NCI-H774 (cell line): Measurements from ENCODE around the gene TLE1.
"Not testable (repeated sequence)": the region's sequence is repeated elsewhere in the genome, so short reads cannot be mapped to it uniquely, and the experiment has no call there.

Source experiments
- DNase-seq: peaks from one replicate; lab custom pipeline; 2025; lab: John Stamatoyannopoulos, UW

Gene TLE1

DNA sequence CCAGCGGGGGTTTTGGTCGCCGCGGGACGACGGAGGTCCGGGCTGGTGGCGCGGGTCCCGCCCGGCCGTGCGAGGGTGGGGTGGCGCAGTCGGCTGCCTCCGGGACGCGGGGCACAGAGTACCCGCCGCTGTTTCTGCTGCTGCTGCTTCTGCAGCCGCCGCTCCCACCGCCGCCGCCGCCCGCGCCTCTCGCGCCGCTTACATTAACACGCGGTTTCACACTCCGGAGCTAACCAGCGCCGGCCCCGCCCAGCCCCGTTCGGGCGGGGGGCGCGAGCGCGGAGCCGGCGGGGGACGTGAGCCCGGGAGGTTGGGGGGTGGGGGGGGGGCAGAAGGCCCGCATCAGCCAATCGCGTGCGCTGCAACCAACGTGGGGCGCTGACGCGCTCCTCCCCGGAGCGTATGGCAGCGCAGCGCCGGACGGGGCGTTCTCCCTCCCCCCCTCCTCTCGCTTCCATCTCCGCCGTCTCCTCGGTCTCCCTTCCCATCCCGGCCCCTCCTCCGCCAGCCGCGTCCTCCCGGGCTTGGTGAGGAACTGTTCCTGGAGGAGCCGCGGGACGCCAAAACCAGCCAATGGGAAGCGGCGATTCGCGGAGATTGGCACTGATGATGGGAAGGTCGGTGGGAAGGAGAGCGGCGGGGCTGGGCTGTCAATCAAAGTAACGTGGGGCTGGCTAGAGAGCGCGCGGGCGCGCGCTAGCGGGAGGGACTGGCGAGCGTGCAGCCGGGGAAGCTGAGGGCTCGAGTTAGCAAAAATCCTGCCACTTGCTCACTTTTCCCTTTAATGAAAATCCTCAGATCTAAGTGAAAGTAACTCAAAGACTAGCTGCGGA, at the start of gene TLE1:
TSS of gene TLE1 (minus strand) at position 205 of the 833 bp plus-strand sequence. CDS start 1,307 bp downstream, outside the sequence.
- peak; percentile 95 for DNase-seq

DNA sequence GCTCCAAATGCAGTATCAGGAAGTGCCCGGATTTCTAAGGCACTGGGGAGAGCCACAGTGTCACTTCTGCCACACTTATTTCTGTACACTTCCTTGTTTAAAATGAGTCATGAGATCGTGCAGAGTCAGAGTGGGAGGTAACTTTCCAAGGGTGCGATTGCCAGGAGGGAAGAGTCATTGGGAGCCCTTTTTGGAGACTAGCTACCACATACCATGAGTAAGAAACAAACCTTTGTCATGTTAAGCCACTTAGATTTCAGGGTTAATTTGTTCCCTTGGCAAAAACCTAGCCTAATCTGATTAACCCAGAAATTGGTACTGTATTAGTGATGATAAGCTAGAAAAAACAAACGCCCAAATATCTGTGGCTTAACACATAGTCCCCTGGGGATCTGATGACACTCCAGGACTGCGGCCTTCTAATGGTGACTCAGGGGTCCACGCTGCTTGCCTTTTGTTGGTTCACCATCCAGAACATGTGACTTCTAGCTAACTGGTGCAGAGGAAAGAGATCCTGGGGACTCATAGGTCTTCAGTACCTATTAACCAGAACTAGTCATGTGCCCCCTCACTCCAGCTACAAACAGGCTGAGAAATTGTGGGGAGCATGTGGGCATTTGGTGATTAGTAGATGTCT, 48.6 kb upstream of the TLE1 start:
- no peak for DNase-seq

DNA sequence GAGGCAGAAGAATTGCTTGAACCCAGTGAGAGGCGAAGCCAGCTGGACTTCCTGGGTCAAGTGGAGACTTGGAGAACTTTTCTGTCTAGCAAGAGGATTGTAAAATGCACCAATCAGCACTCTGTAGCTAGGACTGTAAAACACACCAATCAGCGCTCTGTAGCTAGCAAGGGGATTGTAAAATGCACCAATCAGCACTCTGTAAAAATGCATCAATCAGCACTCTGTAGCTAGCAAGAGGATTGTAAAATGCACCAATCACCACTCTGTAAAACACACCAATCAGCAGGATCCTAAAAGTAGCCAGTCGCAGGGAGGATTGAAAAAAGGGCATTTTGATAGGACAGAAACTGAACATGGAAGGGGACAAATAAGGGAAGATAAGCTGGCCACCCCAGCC, 41.2 kb upstream of the TLE1 start:
- not testable (repeated sequence) for DNase-seq

DNA sequence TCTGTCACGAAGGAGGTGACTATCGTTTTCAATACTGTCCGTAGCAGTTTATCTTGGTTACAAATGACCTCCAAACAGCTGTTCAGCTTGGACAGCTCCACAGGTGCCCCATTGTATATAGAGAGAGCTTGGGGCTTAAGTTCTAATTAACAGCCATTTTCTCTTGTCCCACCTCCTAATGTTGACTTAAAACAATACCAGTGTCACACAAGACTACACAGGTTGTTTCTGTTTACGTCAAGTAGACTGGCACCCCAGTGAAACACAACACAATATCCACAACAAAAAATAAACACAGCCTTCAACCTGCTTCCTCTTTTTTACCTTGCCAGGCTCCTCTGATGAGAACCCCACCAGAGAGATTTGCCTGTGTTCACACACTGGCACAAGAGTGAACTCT, 39.8 kb upstream of the TLE1 start:
- no peak for DNase-seq

DNA sequence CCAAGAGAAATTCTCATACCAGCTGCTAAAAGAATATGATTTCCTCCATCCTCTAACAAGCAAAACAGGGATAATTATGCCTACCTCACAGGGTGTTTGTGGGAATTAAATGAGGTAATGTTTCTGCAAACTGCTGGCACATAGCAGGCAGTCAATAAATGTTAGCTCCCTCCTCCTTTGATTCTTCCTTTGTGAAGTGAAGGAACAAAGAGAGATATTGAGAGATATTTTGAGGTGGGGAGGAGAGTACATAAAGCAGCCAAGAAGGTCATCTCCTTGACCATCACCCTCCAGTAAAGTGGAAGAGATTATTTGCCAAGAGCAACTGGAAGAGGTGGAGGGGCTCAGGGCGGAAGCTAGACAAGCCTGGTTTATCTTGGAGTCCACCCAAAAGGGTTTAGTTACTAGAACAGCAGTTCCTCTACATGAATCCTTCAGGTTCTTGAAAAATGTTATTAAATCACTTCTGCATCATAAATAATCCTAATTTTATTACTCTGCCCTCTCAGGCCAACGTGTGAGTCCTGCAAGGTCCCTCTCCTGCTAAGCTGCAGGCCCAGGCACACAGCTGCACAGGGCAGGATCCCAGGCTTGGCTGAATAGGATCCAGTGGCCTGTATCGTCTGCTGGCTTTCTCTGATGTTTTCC, 35.0 kb upstream of the TLE1 start:
- DNase-seq: no peak

DNA sequence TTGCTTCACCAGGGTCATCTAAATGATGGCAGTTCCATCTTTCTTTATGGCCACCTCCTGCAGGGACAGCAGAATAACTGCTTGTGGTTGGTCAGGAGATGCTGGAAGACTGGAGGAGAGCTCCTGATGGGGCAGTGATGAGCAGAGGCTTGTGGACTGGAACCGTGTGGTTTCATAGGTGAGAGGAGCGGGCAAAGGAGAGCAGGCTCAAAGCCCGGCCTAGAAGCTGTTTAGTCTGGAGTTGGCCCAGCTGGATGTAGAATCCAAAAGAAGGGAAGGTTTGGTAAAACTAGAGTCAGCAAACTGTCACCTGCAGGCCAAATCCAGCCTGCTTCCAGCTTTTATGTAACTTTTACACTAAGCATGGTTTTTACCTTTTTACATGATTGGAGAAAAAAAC, 32.9 kb upstream of the TLE1 start:
- no peak for DNase-seq

DNA sequence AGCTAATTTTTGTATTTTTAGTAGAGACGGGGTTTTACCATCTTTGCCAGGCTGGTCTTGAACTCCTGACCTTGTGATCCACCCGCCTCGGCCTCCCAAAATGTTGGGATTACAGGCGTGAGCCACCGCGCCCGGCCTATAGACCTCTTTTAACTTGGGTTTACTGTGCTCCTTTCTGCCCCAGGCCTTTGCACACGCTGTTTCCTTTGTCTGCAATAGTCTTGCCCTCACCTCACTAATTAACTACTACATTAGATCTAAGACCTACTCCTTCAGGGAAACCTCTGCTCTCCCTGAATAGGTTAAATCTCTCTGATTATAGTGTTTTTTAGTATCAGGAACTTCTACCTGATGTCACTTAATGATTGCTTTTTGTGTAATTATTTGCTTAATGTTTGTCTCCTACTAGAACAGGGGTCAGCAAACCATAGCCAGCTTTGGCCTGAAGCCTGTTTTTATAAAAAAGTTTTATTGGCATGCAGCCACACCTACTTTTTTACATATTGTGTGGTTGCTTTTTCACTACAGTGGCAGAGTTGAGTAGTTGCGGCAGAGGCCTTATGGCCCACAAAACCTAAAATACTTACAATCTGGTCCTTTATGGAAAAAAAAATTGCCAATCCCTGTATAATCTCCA, 31.2 kb upstream of the TLE1 start:
- DNase-seq: no peak

DNA sequence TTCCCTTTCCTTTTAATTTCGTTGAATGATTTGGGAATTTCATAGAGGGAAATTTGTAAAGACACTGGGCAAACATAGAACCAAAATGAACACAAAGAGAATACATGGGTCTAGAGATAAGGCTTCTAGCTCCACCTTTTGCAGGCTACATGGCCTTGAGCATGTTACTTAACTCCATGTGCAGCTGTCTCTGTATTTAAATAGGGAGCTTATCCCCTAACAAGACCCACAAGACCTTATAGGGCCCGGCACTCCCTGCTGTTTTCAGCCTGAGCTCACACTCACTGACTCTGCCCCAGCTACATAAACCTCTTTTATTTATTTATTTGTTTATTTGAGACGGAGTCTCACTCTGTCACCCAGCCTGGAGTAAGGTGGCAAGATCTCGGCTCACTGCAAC, 30.6 kb upstream of the TLE1 start:
- DNase-seq: no peak

DNA sequence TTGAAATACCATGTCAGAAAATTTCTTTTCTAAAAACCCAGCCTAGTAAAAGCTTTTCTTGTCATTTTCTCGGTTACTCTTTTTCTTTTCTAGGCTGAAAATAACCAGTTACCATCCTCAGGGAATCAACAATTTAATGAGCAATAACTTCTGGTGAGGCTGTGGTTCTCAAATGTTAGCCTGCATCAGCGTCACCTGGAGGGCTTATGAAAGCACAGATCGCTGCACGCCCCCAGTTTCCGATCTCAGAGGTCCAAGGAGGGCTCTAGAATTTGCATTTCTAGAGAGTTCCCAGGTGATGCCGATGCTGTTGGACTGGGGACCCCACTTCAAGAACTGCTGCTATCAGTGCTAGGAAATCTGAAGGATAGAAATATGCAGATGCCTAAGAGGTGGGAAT, 28.9 kb upstream of the TLE1 start:
- DNase-seq: no peak

DNA sequence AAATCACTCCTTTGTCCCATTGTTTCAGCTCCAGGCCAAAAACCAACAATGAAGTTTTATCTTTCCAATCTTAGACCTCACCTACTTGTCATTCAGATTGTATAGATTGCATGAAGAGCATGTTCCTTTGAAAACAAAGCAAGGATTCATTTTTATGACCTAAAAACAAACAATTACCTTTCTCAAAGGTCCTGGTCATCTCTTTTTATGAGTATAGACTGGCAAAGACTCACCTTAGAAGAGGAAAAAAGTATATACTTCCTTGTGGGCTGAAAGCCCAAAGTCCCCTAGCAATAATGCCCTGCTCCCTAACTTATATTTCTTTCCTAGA, 28.4 kb upstream of the TLE1 start:
- no peak for DNase-seq

DNA sequence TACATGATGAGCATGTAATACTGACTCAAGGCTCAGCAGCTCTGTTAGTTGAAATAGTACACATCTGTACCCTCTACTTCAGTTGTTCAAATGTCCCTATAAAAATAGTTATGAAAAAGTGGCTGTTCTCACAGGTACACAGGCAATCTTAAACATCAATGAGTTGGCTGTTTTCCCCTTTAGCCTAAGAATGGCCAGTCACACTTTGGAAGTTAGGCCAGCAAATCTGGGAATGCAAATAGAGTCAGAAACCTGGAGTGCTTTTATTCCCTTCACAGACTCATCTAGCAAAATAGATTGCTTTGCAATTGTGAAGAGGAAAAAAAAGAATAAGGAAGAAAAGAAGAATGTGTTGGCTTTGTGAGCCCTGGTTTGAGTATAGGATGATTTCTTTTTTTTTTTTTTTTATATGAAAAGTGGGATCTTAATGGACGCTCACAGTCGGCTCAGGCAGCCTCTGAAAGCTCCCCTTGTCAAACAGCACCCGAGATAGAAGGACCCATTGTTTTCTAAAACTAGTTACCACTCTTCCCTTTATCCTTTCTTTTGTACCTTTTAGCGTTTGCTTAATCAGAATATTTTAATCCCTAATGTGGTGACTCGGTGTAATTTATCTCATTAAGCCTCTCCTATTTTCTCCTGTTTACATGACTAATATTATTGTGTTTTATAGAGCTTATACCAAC, 27.9 kb upstream of the TLE1 start:
- no peak for DNase-seq

DNA sequence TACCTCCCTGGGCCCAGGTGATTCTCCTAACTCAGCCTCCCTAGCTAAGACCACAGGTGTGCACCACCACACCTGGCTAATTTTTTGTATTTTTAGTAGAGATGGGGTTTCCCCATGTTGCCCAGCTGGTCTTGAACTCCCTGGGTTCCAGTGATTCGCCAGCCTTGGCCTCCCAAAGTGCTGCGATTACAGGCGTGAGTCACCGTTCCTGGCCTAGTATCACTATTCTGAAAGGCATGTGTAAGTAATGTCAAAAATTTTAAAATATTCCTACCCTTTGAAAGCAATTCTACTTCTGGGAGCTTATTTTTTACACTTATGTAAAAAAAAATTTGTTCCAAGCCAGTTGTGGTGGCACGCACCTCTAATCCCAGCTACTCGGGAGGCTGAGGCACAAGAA, 27.1 kb upstream of the TLE1 start:
- DNase-seq: no peak

DNA sequence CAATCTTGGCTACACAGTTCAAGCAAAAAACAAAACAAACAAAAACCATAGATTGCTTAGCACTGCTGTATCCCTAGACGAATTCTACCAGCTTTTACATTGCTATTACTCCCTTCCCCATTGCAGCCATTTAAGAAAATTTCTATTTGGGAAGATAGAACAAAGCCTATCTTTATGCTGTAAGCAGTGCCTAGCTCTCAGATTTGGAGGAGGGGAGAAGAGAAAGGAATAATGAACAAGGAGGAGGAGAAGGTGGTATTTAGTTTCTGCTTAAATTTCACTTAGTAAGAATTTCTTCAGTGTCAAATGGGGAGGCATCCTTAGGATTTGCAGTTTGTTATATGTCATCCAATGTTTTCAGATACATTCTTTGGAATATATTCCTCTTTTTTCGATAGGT, 16.2 kb upstream of the TLE1 start:
- DNase-seq: no peak

DNA sequence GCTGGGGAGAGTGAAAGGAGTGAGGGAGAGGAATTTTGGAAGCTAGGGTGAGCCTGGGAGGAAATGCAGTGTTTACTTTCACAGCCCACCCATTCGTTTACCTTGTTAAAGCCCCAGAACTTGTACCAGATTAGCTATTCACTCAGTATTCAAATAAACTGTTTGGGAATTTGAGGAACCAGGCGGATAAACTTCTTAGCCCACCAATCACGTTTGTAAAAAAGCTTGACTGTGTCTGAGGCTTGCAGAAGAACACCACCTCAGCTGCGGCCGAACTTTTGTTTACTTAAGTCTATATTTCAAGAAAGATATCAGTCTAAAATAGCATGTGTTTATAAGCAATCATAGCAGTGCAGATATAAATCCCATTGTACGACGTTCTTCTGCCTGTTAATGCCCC, 5.2 kb upstream of the TLE1 start:
- DNase-seq: no peak

DNA sequence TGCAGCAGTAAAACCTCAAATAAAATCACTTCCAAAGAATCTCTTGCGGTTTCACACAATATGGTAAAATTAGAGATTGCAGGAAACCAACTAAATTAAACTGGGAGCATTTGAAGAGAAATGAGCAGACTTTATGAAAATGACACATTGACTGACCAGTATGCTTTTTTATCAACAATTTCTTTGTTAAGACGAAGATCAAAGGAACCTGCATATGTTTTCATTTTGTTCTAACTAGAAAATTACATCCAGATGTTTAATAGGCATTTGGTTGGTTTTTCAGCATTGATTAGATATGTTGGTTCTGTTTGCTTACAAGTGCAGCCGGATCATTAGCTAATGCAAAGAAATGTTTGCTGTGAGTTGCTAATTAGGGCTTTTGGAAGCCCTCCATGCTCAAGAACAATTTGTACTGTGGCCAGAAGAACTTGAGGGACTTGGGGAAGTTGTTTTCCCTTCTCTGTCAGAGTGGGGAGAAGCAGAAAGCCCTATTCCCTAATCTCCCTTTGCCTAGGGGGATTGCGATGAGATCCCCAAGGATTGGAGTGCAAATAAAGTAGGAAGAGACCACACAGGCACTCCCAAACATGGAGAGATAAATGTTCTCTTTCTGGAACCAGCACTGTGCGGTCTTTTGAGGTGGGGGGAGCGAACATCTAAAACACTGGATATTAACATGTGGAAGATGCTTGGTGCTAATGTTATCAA, 4.5 kb upstream of the TLE1 start:
- DNase-seq: no peak

DNA sequence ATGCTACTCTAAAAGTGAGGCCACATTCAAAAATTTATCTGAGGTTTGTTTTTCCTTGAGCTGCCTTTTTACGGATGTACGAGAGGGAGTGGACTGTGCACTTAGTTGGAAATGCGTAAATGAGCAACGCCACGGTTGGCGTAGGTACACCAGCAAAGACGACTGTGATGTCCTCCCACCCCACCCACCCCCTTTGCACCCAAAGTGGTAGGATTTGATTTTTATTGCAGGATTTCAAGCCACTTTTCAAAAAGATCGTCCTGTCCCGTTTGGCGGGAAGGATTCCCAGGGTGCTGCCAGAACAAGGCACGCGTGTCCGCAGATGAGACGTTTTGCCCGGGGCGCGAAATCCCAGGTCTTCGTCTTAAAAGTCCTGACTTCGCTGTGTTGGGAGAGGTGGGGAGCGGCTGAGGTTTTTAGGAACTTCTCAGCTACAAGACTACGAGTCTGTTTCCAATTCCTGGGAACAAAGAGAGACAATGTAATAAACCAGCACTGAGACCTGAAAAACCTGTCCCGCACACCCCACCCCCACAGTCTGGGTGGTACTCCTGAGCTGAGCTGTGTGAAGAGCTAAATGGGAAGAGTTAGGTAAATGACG, 1.0 kb upstream of the TLE1 start:
- DNase-seq: no peak

DNA sequence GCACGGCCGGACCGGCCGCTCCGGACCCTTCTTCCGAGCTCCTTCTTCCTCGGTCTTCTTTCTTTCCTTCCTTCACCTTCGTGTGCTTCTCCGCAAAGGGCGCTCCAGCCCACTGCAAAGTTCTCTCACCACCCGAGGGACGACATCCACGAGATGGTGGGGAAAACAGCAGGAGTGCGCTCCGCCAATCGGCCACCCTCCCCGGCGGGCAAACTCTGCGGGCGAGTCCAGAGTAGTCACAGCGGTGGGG, 329 bp downstream of the TLE1 start:
- DNase-seq: not testable (repeated sequence)

DNA sequence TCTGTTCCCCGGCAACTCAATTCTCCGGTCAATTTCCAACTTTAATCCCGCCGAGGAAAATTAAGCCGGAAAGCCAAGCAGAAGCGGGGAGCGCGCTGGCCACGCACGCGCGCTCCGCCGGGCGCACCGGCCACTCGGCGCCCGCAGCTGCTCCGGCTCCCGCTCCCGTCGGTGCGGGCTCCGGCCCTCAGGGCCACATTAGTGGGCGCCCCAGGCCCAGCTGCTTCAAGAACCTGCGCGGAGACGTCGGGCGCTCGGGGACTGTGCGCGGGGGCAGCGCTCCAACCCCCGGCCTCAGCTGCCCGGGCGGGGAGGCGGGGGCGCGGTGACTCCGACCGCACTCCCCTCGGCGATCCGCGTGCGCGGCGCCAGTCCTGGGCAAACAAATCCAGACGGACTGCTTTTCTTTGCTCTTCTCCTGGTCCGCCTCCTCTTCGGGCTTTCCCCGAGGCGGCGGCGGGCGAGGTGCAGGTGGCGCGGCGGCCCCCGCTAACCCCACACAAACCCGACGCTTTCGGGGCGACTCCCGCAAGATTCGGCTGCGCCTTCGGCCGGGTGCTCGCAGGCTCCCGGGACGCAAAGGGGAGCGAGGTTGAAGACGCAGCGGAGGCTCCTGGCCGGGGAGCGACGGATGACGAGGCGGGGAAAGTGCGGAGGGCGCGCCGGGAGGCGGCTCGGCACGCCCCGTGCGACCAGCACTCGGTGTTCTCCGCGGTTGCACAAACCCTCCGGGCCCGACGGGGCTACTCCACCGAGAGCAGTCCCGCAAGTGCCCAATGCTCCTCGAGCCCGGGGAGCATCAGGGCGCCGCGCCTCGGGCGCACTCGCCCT, 870 bp downstream of the TLE1 start:
- not testable (repeated sequence) for DNase-seq

DNA sequence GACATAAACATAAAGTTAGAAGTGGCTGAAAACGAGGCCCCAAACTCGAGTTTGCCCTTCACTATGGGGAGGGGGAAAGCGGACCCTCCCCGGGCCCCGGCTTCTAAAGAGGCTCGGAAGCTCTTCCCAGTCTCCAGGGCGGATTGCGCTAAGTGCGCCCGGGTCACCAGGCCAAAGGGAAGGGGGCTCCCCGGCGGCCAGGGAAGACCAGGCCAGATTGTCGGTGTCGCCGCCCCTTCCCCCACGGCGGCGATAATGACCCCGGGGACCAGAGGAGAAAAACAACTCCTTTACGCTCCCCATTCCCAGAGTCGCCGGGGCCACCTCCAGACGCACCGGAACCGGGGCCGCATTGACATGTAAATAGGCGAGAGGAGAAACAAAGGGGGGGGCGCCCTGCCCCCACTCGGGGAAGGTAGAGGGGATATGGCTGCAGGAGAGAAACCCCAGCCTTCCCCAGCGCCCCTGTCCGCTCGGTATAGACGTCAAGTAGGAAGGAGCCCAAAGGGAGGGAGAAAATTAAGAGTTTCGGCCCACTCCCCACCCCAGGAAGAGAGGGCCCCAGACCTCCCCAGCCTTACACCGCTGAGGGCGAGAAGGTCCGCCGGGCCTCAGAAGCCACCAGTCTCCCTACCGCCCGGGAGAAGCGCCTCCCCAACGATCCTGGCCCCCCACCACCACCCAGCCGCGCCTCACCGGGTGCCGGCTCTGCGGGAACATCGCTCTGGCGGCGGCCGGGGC, 1.7 kb downstream of the TLE1 start:
- no peak for DNase-seq
